ENCODE results near the gene NQO2. TPM values are rescaled to one million over a fixed set of nuclear protein-coding genes. Genes with fewer than 3 reads are reported as not detected.

NQO2 gene
- total RNA-seq, 1 experiment from 2014 or later = 105 TPM

DNA sequence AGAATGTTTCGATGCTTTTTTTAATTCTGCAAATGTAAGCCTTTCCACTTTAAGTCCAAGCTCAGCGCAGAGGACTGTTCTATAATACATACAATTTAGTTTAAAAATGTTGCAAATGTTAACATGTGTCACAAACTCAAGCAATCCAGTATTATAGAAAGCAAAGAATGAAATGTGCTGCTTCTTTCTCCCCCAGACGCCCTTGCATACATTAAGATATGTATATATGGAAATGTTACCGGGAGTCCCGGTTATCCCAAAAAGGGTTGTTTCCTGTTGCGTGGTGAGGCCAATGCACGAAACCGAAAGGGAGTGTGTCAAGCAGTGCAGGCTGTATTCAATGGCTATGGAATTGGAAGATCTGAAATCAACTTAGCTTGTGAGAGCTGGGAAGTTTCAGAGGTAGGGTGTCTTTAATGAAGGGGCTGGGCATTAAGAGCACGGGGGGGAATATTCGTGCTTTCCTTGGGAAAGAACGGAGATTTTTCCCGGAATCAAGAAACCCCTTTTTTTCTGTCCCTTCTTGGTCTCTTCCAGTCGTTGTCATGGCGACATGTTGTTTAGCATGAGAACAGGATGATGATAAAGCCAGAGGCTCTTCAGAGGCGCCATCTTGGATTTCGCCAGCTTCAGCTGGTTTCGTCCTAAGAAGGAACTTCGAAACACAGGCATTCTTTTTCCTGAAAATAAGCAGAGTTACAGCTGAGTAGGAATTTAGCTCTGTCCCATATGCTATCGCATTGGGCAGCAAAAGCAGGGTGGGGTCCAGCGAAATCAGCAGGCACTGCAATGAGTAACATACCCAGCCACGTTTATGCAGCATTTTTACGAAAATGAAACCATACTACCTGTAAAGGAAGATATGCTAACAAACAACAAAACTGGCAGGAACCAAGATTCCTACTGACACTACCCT is 10.1 kb upstream of the NQO2 start:
- no CpG with 5 or more reads among the region's 22 CpGs for WGBS (ENCODE audit: extremely low coverage, insufficient read length, low lambda C conversion rate)
- peak overlapping the region; percentile 15 for H3K23ac ChIP-seq (ENCODE audit: insufficient read length, low read depth, low read length)
- H3K9me3 ChIP-seq (ENCODE audit: control insufficient read depth, low read depth, low read length) = no peaks in the 10 kb centered on the region
- peak overlapping the region; percentile 62 for H2BK20ac ChIP-seq (ENCODE audit: low read depth, low read length, poor library complexity, severe bottlenecking)
- H4K91ac ChIP-seq (ENCODE audit: insufficient read length, low read depth, low read length) = peak overlapping the region; percentile 23
- peak; percentile 90 for DNase-seq
- H3K4me2 ChIP-seq (ENCODE audit: insufficient read depth, insufficient read length, low read length) = peak overlapping the region; percentile 68
- peak overlapping the region; percentile 58 for H4K8ac ChIP-seq (replicated peaks; ENCODE audit: insufficient read length, low read depth, low read length)
- peak overlapping the region; percentile 98 for H3K9ac ChIP-seq (ENCODE audit: extremely low read depth, insufficient read length, low read length)
- peak overlapping the region; percentile 98 for H3K14ac ChIP-seq (ENCODE audit: insufficient read depth, low read length)
- Mint-ChIP-seq H3K27me3 (ENCODE audit: low read depth) (no peaks in the 10 kb centered on the region), H3K27ac (peak overlapping the region; percentile 99 to 100 (median 100)), H3K4me1 (peaks cover 54% of the 10 kb centered on the region in 2 experiments), H3K4me3 (peak overlapping the region; percentile 82 to 89), H3K9me3 (no peaks in the 10 kb centered on the region; a peak in 1 of 5 replicates), H3K36me3 (ENCODE audit: insufficient read depth in 1 of 3, low read depth in 3 of 3) (peaks cover 0 to 5% (median 0%) of the 10 kb centered on the region in 3 experiments; a peak in 2 of 7 replicates)
- H3K4ac ChIP-seq (ENCODE audit: low read depth, low read length) = peak overlapping the region; percentile 72; the same call in 1 of the 2 replicates
- peaks cover 8% of the 10 kb centered on the region; the same call in 1 of the 2 replicates for H3K4me1 ChIP-seq (ENCODE audit: insufficient read depth, low read length)
- no peaks in the 10 kb centered on the region for H3K79me1 ChIP-seq (ENCODE audit: insufficient read depth, low read depth, low read length, poor library complexity, severe bottlenecking)
- peak; percentile 44; the same call in 1 of the 3 replicates for TF ChIP-seq CTCF (conservative IDR thresholded peaks at IDR 0.05)
- H2BK120ac ChIP-seq (ENCODE audit: low read depth, low read length, poor library complexity, severe bottlenecking) = peak overlapping the region; percentile 87
- H3K23me2 ChIP-seq (ENCODE audit: insufficient read length, low read depth, low read length, poor library complexity, severe bottlenecking) = peaks cover 13% of the 10 kb centered on the region
- H2AK5ac ChIP-seq (ENCODE audit: insufficient read length, low read length) = peak overlapping the region; percentile 31
- peak overlapping the region; percentile 77 for H3K56ac ChIP-seq (ENCODE audit: insufficient read length, low read depth, low read length)
- H3T11ph ChIP-seq (ENCODE audit: low read length) = peak overlapping the region; percentile 99
- peak overlapping the region; percentile 99 for H3K18ac ChIP-seq (ENCODE audit: insufficient read length, low read depth, low read length)
- H3K27me3 ChIP-seq (ENCODE audit: insufficient read depth, low read length) = no peaks in the 10 kb centered on the region
- no peak overlapping the region for H2BK15ac ChIP-seq (ENCODE audit: low read depth, low read length)
- no peaks in the 10 kb centered on the region for H4K20me1 ChIP-seq (ENCODE audit: control insufficient read depth, insufficient read depth, insufficient read length)
- H3K27ac ChIP-seq (ENCODE audit: insufficient read length, low read depth, low read length) = peak overlapping the region; percentile 99
- H4K5ac ChIP-seq (ENCODE audit: insufficient read length, low read depth, low read length) = peak overlapping the region; percentile 95
- H2BK12ac ChIP-seq (ENCODE audit: insufficient read length, low read depth, low read length) = peak overlapping the region; percentile 95
- no peaks in the 10 kb centered on the region for H3K79me2 ChIP-seq (ENCODE audit: insufficient read depth, low read length)
- H2AFZ ChIP-seq (ENCODE audit: low read length) = peak overlapping the region; percentile 60
- H2BK5ac ChIP-seq (ENCODE audit: insufficient read length, low read length) = peak overlapping the region; percentile 91

Data from H9 (cell line).